Immature natural killer cell (primary cell): ENCODE measurements around the gene CCDC167. TPM values are rescaled to one million over a fixed set of nuclear protein-coding genes. Genes with fewer than 3 reads are reported as not detected.

ENCODE experiments used
- DNase-seq, 3 donors: peaks; one replicate each; pipeline ENCODE4 v3.0.0; 2022; ENCODE audit warnings: mixed read lengths in 1 of 3
- H3K27ac Mint-ChIP-seq, 6 donors: one replicate each; pipeline ENCODE4 v1.8.0; 2020; ENCODE audit warnings: mixed read lengths in 6 of 6, mild to moderate bottlenecking in 5 of 6, inconsistent platforms in 4 of 6, moderate library complexity in 3 of 6
- H3K27me3 Mint-ChIP-seq, 3 donors: one replicate each; pipeline ENCODE4 v1.8.0; 2020 to 2021; ENCODE audit warnings: low read depth in 3 of 3, mild to moderate bottlenecking in 3 of 3, mixed read lengths in 3 of 3, moderate library complexity in 3 of 3, inconsistent platforms in 1 of 3
- H3K36me3 Mint-ChIP-seq, 3 donors: one replicate each; pipeline ENCODE4 v1.8.0; 2020; ENCODE audit warnings: mixed read lengths in 3 of 3, inconsistent platforms in 2 of 3, mild to moderate bottlenecking in 2 of 3
- H3K4me1 Mint-ChIP-seq, 2 donors: one replicate each; pipeline ENCODE4 v1.8.0; 2020; ENCODE audit warnings: inconsistent platforms in 2 of 2, mild to moderate bottlenecking in 2 of 2, mixed read lengths in 2 of 2, moderate library complexity in 1 of 2
- H3K4me3 Mint-ChIP-seq, 5 donors: one replicate each; pipeline ENCODE4 v1.8.0; 2020; ENCODE audit warnings: mild to moderate bottlenecking in 5 of 5, mixed read lengths in 5 of 5, inconsistent platforms in 3 of 5, moderate library complexity in 3 of 5
- H3K9me3 Mint-ChIP-seq, 6 donors: one replicate each; pipeline ENCODE4 v1.8.0; 2020; ENCODE audit warnings: mild to moderate bottlenecking in 6 of 6, mixed read lengths in 6 of 6, inconsistent platforms in 4 of 6, moderate library complexity in 3 of 6
- polyA plus RNA-seq, 3 donors: library from polyadenylated mRNA; unstranded; fragments of 300-500 nt; fragmentation: Illumina TruSeq; gene quantifications; one replicate each; pipeline ENCODE4 v1.2.3, GENCODE V29; 2021

CCDC167 gene
- 100 to 1,000 TPM in 1 of 3 donors, 10 to 100 TPM in 2; 78.7 to 115 (median 79.3) TPM for polyA plus RNA-seq

GRCh38 chr6:37499433-37500293, at the start of gene CCDC167:
Gene CCDC167, minus strand, starts transcription at chr6:37499893. Its CDS starts 30 bp downstream, at chr6:37499863.
- peaks cover 0 to 4% (median 0%) of the 10 kb centered on the region in 3 donors for H3K36me3 Mint-ChIP-seq
- H3K27ac Mint-ChIP-seq: peak within 1 kb of the TSS; percentile 93 to 100 (median 98)
- peak; percentile 94 to 95 (median 94) for DNase-seq
- H3K4me3 Mint-ChIP-seq: peak within 1 kb of the TSS; percentile 92 to 100 (median 97)
- H3K4me1 Mint-ChIP-seq: peaks cover 58 to 63% of the 10 kb centered on the region in 2 donors
- H3K9me3 Mint-ChIP-seq: no peaks in the 10 kb centered on the region
- peaks cover 10 to 29% (median 19%) of the 10 kb centered on the region in 3 donors for H3K27me3 Mint-ChIP-seq

DNA sequence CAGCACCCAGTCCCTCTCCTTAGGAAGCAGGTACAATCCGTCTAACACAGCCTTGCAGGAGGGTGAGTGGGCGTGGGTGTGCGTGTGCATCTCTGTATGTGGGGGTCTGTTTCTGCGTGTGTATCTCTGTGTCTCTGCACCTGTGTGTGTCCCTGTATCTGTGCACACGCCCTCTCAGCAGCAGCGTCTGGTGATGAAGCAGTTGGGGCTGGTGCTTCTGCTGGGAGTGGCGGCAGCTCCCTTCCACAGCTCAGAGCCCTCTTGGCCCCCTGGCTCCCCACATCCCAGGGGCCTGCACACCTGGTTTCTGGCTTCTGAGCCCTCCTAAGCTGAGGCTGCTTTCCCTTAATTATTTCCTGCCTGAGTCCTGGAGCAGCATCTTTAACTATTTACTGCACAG, 49.5 kb upstream of the CCDC167 start:
- peaks cover 5 to 11% (median 10%) of the 10 kb centered on the region in 3 donors for H3K27me3 Mint-ChIP-seq
- peak overlapping the region in 1 of 6 donors; percentile 42 for H3K27ac Mint-ChIP-seq
- no peak for DNase-seq
- H3K4me1 Mint-ChIP-seq: peaks cover 21 to 43% of the 10 kb centered on the region in 2 donors
- H3K36me3 Mint-ChIP-seq: no peaks in the 10 kb centered on the region
- no peaks in the 10 kb centered on the region for H3K9me3 Mint-ChIP-seq
- H3K4me3 Mint-ChIP-seq: peak overlapping the region in 1 of 5 donors; percentile 10

GRCh38 chr6:37548067-37548674, 48.5 kb upstream of the CCDC167 start:
- Mint-ChIP-seq H3K27me3 (peaks cover 5 to 11% (median 10%) of the 10 kb centered on the region in 3 donors), H3K4me1 (peaks cover 15 to 33% of the 10 kb centered on the region in 2 donors), H3K36me3 (no peaks in the 10 kb centered on the region), H3K27ac (peak overlapping the region; percentile 75 to 98 (median 86)), H3K4me3 (peak overlapping the region in 4 of 5 donors; percentile 62 to 78 (median 74)), H3K9me3 (no peaks in the 10 kb centered on the region)
- no peak for DNase-seq

DNA sequence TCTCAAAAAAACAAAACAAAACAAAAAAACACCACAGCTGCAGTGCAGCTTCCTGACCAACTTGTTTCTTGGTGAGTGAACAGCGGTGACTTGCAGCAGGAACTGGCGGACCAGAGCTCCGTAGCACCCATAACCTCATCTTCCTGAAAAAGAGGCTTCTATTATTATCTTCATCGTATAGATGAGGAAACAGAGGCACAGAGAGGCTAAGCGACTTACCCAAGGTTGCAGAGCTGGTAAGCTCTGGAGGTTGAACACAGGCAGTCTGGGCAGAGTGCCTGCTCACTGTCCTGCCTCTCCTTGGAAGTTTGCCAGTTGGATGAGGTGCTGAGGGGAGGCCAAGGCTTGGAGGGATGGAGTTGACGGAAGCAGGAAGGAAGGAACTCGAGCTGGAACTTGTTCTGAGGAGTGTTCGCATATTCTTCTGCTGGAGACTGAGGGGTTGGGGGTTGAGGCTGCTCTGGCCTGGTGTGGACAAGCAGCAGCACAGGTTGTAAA, 47.9 kb upstream of the CCDC167 start:
- Mint-ChIP-seq H3K4me1 (peaks cover 15 to 33% of the 10 kb centered on the region in 2 donors), H3K36me3 (no peaks in the 10 kb centered on the region), H3K27ac (peak overlapping the region; percentile 75 to 98 (median 86)), H3K4me3 (peak overlapping the region; percentile 12 to 78 (median 70)), H3K27me3 (peaks cover 5 to 12% (median 11%) of the 10 kb centered on the region in 3 donors), H3K9me3 (peaks cover 0 to 2% (median 0%) of the 10 kb centered on the region in 6 donors)
- peak; percentile 38 to 67 (median 39) for DNase-seq

- peaks cover 5 to 11% (median 7%) of the 10 kb centered on the region in 3 donors for H3K27me3 Mint-ChIP-seq
- H3K27ac Mint-ChIP-seq: peak overlapping the region in 3 of 6 donors; percentile 17 to 71 (median 57)
- H3K4me3 Mint-ChIP-seq: peak overlapping the region in 2 of 5 donors; percentile 28 to 35
- DNase-seq: no peak
- H3K36me3 Mint-ChIP-seq: no peaks in the 10 kb centered on the region
- H3K4me1 Mint-ChIP-seq: peaks cover 15 to 33% of the 10 kb centered on the region in 2 donors
- H3K9me3 Mint-ChIP-seq: peaks cover 0 to 2% (median 0%) of the 10 kb centered on the region in 6 donors
Measured at GRCh38 chr6:37546141-37546871, 46.6 kb upstream of the CCDC167 start.

GRCh38 chr6:37544530-37544929, 44.8 kb upstream of the CCDC167 start:
- no peak overlapping the region for H3K4me3 Mint-ChIP-seq
- H3K36me3 Mint-ChIP-seq: no peaks in the 10 kb centered on the region
- peaks cover 15 to 33% of the 10 kb centered on the region in 2 donors for H3K4me1 Mint-ChIP-seq
- no peak for DNase-seq
- peaks cover 5 to 10% (median 9%) of the 10 kb centered on the region in 3 donors for H3K27me3 Mint-ChIP-seq
- peak overlapping the region in 3 of 6 donors; percentile 33 to 50 (median 35) for H3K27ac Mint-ChIP-seq
- H3K9me3 Mint-ChIP-seq: peaks cover 0 to 2% (median 0%) of the 10 kb centered on the region in 6 donors

DNA sequence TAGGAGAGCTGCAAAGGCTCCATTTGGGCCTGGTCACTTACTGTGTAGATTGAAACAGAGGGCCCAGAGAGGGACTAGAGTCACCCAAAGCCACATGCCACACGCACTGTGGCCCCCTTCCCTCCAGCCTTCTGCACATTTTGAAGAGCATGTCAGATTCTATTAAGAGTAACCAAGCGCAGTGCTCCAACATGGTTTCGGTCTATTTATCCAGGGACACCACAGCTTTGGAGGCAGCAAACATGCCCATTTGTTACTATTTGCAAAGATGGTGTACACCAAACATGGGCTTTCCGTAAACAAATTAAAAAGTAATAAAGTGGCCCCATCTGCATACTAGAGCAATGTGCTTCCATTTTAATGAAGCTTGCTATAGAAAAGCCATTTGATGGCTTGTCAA, 43.7 kb upstream of the CCDC167 start:
- Mint-ChIP-seq H3K27me3 (peaks cover 5 to 9% (median 6%) of the 10 kb centered on the region in 3 donors), H3K27ac (no peak overlapping the region), H3K4me3 (no peak overlapping the region)

GRCh38 chr6:37541346-37541745, 41.7 kb upstream of the CCDC167 start:
- H3K36me3 Mint-ChIP-seq: no peaks in the 10 kb centered on the region
- peaks cover 0 to 10% of the 10 kb centered on the region in 2 donors for H3K4me1 Mint-ChIP-seq
- no peak for DNase-seq
- peaks cover 3 to 12% (median 12%) of the 10 kb centered on the region in 3 donors for H3K27me3 Mint-ChIP-seq
- H3K27ac Mint-ChIP-seq: no peak overlapping the region
- peaks cover 0 to 2% (median 0%) of the 10 kb centered on the region in 6 donors for H3K9me3 Mint-ChIP-seq
- H3K4me3 Mint-ChIP-seq: no peak overlapping the region

More for the DNA sequence above, 43.7 kb upstream of the CCDC167 start:
- peaks cover 12 to 26% of the 10 kb centered on the region in 2 donors for H3K4me1 Mint-ChIP-seq
- H3K36me3 Mint-ChIP-seq: no peaks in the 10 kb centered on the region
- no peak for DNase-seq
- H3K9me3 Mint-ChIP-seq: peaks cover 0 to 2% (median 0%) of the 10 kb centered on the region in 6 donors

DNA sequence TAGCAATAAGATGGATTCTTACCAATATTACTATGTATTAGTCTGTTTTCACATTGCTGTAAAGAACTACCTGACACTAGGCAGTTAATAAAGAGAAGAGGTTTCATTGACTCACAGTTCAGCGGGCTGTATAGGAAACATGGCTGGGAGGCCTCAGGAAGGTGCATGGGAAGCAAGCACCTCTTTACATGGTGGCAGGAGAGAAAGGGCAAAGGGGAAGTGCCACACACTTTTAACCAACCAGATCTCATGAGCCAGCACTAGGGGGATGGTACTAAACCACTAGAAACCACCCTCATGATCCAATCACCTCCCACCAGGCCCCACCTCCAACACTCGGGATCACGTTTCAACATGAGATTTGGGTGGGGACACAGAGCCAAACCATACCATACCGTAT, 40.7 kb upstream of the CCDC167 start:
- H3K27me3 Mint-ChIP-seq: peaks cover 3 to 14% (median 13%) of the 10 kb centered on the region in 3 donors
- DNase-seq: no peak
- H3K4me3 Mint-ChIP-seq: no peak overlapping the region
- H3K4me1 Mint-ChIP-seq: peaks cover 9 to 11% of the 10 kb centered on the region in 2 donors
- H3K9me3 Mint-ChIP-seq: peaks cover 0 to 2% (median 0%) of the 10 kb centered on the region in 6 donors
- no peak overlapping the region for H3K27ac Mint-ChIP-seq
- H3K36me3 Mint-ChIP-seq: no peaks in the 10 kb centered on the region

GRCh38 chr6:37540029-37540352, 40.3 kb upstream of the CCDC167 start:
- Mint-ChIP-seq H3K9me3 (peaks cover 0 to 2% (median 0%) of the 10 kb centered on the region in 6 donors), H3K27ac (peak overlapping the region in 1 of 6 donors; percentile 25), H3K36me3 (no peaks in the 10 kb centered on the region), H3K4me3 (no peak overlapping the region), H3K4me1 (peaks cover 11 to 12% of the 10 kb centered on the region in 2 donors), H3K27me3 (peaks cover under 1 to 14% (median 13%) of the 10 kb centered on the region in 3 donors)
- no peak for DNase-seq

DNA sequence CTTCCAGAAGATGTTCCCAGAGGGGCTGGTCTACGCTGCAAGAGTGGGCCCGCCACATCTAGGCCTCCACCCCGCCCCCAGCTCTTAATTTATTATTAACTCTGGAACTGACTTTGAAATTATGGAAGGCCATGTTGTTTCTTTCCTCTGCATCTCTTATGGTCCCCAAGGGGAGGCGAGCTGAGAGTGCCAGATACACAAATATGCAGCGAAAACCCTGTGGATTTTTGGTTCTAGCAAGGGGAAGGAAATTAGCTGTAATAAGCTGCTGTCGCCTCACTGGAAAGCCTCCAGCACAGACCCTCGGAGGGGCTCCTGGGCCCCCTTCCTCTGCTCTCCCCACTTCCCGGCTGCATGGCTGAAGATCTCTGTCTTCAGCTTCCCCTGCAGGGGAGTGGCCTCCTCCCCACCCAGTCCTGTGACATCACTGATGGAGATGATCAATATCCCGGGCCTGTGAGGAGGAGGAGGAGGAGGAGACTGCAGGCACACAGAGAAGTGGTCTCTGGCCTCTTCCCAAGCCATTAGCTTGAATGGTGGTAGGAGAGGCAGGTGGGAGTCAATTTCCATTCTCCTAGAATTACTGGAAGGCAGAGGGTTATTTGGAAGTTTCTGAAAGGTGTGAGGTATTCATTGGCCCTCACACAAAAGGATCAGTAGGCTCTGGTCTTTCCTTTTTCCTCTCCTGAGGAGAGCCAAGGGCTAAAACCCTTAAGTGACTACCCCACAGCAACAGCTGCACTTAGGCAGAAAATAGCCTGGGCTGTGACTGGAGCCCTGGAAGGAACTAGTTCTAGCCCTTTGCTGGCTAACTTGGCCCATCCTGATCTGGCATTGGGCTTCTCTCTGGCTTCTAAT, 39.7 kb upstream of the CCDC167 start:
- no peak for DNase-seq
- peaks cover 11 to 12% of the 10 kb centered on the region in 2 donors for H3K4me1 Mint-ChIP-seq

DNA sequence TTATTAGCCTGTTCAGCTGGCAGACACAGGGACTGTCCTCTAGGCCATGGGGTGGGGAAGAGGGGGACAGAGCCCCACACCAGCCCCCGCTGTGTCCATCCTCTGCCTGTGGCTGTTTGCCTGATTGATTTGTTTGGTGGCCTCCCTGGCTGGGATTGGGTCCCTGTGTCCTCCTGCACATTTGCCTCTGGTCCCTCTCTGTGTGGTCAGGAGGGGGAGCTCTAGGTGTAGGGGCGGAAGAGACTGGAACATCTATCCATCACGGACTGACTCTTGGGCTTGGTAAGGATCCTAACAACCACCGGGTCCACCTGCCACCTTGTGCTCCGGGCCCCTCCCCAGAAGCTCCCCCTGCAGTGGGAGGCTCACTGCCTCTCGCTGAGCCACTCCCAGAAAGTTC, 38.4 kb upstream of the CCDC167 start:
- peaks cover 0 to 2% (median 0%) of the 10 kb centered on the region in 6 donors for H3K9me3 Mint-ChIP-seq
- H3K36me3 Mint-ChIP-seq: peaks cover 0 to 5% (median 0%) of the 10 kb centered on the region in 3 donors
- peaks cover 11 to 12% of the 10 kb centered on the region in 2 donors for H3K4me1 Mint-ChIP-seq
- no peak for DNase-seq
- peaks cover 2 to 12% (median 12%) of the 10 kb centered on the region in 3 donors for H3K27me3 Mint-ChIP-seq
- peak overlapping the region in 2 of 6 donors; percentile 26 to 65 for H3K27ac Mint-ChIP-seq
- H3K4me3 Mint-ChIP-seq: peak overlapping the region in 2 of 5 donors; percentile 2 to 18

More for the DNA sequence above, 39.7 kb upstream of the CCDC167 start:
- H3K4me3 Mint-ChIP-seq: no peak overlapping the region
- H3K36me3 Mint-ChIP-seq: no peaks in the 10 kb centered on the region
- peaks cover 0 to 12% (median 11%) of the 10 kb centered on the region in 3 donors for H3K27me3 Mint-ChIP-seq
- peaks cover 0 to 2% (median 0%) of the 10 kb centered on the region in 6 donors for H3K9me3 Mint-ChIP-seq
- H3K27ac Mint-ChIP-seq: peak overlapping the region in 1 of 6 donors; percentile 25
